ENCODE results near the gene NDUFC1. TPM values are rescaled to one million over a fixed set of nuclear protein-coding genes. Genes with fewer than 3 reads are reported as not detected.

Gene NDUFC1
- total and polyA plus RNA-seq, 2 of the 8 experiments (the other 6 are each of a cell fraction or from before 2014, with no cell fraction given) = 41.9 to 62.0 TPM

DNA sequence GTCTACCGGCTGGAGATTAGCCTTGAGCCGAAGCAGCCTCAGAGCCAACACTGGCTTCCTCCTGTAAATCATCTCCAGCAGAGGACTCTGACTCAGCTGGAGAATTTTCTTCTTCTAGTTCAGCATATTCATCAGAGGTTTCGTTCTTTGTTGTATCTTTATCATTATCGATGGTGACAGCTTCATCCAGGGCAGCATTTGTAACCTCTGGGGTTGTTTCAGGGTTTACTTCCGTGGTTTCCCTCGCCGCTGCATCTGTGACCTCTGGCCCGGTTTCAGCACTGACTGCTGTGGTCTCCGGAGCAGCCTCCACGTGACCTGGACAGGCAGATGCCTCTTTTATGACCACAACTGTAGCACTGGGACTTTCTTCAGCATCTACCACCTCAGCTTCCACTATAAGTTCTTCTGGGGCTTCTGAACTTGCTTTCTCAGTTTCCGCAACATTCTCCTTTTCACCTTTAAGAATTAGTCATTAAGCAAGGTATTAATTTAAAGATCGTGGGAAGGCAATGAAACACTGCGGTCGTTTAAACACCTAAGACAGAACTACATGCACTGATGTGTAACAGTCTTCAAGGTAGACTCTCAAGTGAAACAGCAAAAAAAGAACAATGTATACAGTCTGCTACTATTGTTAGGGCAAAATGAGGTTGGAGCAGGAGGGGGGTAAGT, 35.6 kb downstream of the NDUFC1 start:
- no peak overlapping the region for H3K4ac ChIP-seq (replicated peaks; ENCODE audit: insufficient read length, low read depth, low read length)
- H3K79me1 ChIP-seq (ENCODE audit: low read depth, low read length) = no peaks in the 10 kb centered on the region
- no peak overlapping the region for H3K56ac ChIP-seq (replicated peaks; ENCODE audit: insufficient read length, low read depth, low read length)
- no peaks in the 10 kb centered on the region for H3K36me3 ChIP-seq (ENCODE audit: control insufficient read depth in 2 of 4, insufficient read depth in 4 of 4, low read length in 3 of 4)
- no peak overlapping the region; the same call in 1 of the 2 replicates for H2BK15ac ChIP-seq (ENCODE audit: low read length)
- no peaks in the 10 kb centered on the region for H4K20me1 ChIP-seq (replicated peaks in 1 of 2; ENCODE audit: control insufficient read depth in 1 of 2, insufficient read depth in 2 of 2, low read length in 2 of 2)
- no peaks in the 10 kb centered on the region for H3K9me3 ChIP-seq (ENCODE audit: insufficient read depth in 2 of 2, low read depth in 1 of 2, low read length in 1 of 2)
- DNase-seq (ENCODE audit: low read depth in 1 of 2, low spot score in 2 of 2) (no peak), FAIRE-seq (no peak)
- no peak overlapping the region for H4K91ac ChIP-seq (replicated peaks; ENCODE audit: insufficient read length, low read length)
- no peak overlapping the region for H3K14ac ChIP-seq (ENCODE audit: insufficient read length)
- no peak overlapping the region for H3K23ac ChIP-seq (ENCODE audit: insufficient read length)
- no peak overlapping the region for H2BK120ac ChIP-seq (replicated peaks; ENCODE audit: low read depth, low read length)
- no peak overlapping the region for H2BK5ac ChIP-seq (ENCODE audit: low read depth, low read length)
- H2BK12ac ChIP-seq (ENCODE audit: low read depth, low read length) = no peak overlapping the region
- ChIA-PET POLR2A (ENCODE audit: partially characterized antibody) (no interaction called here), CTCF (ENCODE audit: partially characterized antibody) (interaction anchor here (0.7 to 2.3 kb wide), 5 partner anchors 10 to 155 kb away, joined by 3 to 10 read pairs (median 3); partner anchors contain the start of gene MGARP)
- H2BK20ac ChIP-seq (ENCODE audit: low read length) = no peak overlapping the region
- H3K23me2 ChIP-seq (ENCODE audit: low read depth, low read length) = no peaks in the 10 kb centered on the region
- no peaks in the 10 kb centered on the region for H3K79me2 ChIP-seq (ENCODE audit: control insufficient read depth in 1 of 2, insufficient read depth in 2 of 2, low read length in 2 of 2)
- H2AFZ ChIP-seq (ENCODE audit: low read length) = 0 out of 2 replicates have a peak overlapping the region, but pooled peaks have one; percentile 67
- H3K4me2 ChIP-seq (ENCODE audit: insufficient read depth in 1 of 2, low read depth in 2 of 2, low read length in 2 of 2) = peak overlapping the region in 1 of 2 experiments; percentile 21; a peak in 1 of 4 replicates
- WGBS, 2 experiments (ENCODE audit: extremely low coverage in 1 of 2, insufficient coverage in 1 of 2, insufficient read length in 1 of 2, insufficient replicate concordance in 2 of 2, low coverage in 1 of 2, low lambda C conversion rate in 2 of 2, missing lambda C conversion rate in 1 of 2) = 78% methylated on average over 14 of the region's 14 CpGs; no CpG with 5 or more reads in 1 of the 2 experiments
- H3K9ac ChIP-seq (replicated peaks in 1 of 4; ENCODE audit: extremely low read depth in 1 of 4, low read depth in 3 of 4, low read length in 3 of 4) = no peak overlapping the region
- no peak overlapping the region for H3K4me3 ChIP-seq (ENCODE audit: extremely low read depth in 1 of 4, insufficient read depth in 2 of 4, low read depth in 3 of 4, low read length in 4 of 4)
- H3K4me1 ChIP-seq (replicated peaks in 1 of 4; ENCODE audit: control insufficient read depth in 3 of 4, insufficient read depth in 4 of 4, low read length in 3 of 4) = peaks cover 0 to 8% (median 2%) of the 10 kb centered on the region in 4 experiments; a peak in 4 of 7 replicates
- no peaks in the 10 kb centered on the region for H3K27me3 ChIP-seq (replicated peaks in 1 of 4; ENCODE audit: control insufficient read depth in 3 of 4, extremely low read depth in 1 of 4, insufficient read depth in 3 of 4, low read length in 3 of 4)
- no peak overlapping the region for H2AK5ac ChIP-seq (ENCODE audit: low read depth, low read length)
- H4K8ac ChIP-seq (ENCODE audit: extremely low read depth, insufficient read depth, low read length) = no peak overlapping the region
- TF ChIP-seq TAF1 (IDR thresholded peaks at IDR 0.05; ENCODE audit: low read depth, low read length) = no peak
- TF ChIP-seq, protein P1, sequence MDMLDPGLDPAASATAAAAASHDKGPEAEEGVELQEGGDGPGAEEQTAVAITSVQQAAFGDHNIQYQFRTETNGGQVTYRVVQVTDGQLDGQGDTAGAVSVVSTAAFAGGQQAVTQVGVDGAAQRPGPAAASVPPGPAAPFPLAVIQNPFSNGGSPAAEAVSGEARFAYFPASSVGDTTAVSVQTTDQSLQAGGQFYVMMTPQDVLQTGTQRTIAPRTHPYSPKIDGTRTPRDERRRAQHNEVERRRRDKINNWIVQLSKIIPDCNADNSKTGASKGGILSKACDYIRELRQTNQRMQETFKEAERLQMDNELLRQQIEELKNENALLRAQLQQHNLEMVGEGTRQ (IDR thresholded peaks at IDR 0.05; ENCODE audit: low read length) = peak; percentile 18; the same call in 1 of the 2 replicates
- H3K18ac ChIP-seq (ENCODE audit: extremely low read depth, low read length) = no peak overlapping the region
- no peak overlapping the region for H3K27ac ChIP-seq (ENCODE audit: low read depth, low read length)
- H4K5ac ChIP-seq (ENCODE audit: insufficient read length, low read depth, low read length) = no peak overlapping the region
